ENCODE results near the gene VDR. TPM values are rescaled to one million over a fixed set of nuclear protein-coding genes. Genes with fewer than 3 reads are reported as not detected.

The VDR gene
- total RNA-seq, 1 experiment from 2014 or later = 22.3 TPM

- Mint-ChIP-seq H3K4me1 (ENCODE audit: insufficient read depth, unreplicated experiment) (peaks cover 20% of the 10 kb centered on the region), H3K36me3 (ENCODE audit: insufficient read depth, unreplicated experiment) (no peaks in the 10 kb centered on the region), H3K27me3 (ENCODE audit: insufficient read depth, unreplicated experiment) (no peaks in the 10 kb centered on the region), H3K4me3 (ENCODE audit: unreplicated experiment) (no peak overlapping the region), H3K27ac (ENCODE audit: low read depth, unreplicated experiment) (no peak overlapping the region), H3K9me3 (ENCODE audit: unreplicated experiment) (no peaks in the 10 kb centered on the region)
- DNase-seq (ENCODE audit: unreplicated experiment) = no peak
- intact Hi-C loops (cut with micrococcal nuclease) = no loop called here
- POLR2A ChIA-PET = interaction anchor here (0.6 kb wide), 1 partner anchor 123 kb away, joined by 3 read pairs; no protein-coding TSS in a partner anchor
- no peak for TF ChIP-seq CTCF (IDR thresholded peaks at IDR 0.05; ENCODE audit: unreplicated experiment)
- BruUV-seq (replicated peaks) = no TSS peak
- CTCF ChIA-PET = interaction anchor here (0.7 kb wide), 1 partner anchor 338 kb away, joined by 3 read pairs; no protein-coding TSS in a partner anchor
These were observed 37.2 kb upstream of the VDR start for GRCh38 chr12:47941871-47942613.

DNA sequence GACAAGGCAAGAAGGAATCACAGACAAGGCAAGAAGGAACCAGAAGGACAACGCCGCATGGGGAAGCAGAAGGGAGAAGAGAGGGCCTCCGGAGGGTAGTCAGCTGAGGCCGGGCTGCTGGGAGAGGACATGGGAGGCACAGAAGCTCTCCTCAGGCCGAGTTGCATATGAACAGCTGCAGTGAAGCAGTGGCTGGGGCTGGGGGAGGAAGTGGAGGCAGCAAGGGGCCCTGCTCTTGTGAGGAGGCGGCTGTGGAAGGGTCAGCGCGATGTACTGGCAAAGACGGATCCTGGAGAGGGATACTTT, 36.6 kb upstream of the VDR start:
- intact Hi-C loops (cut with micrococcal nuclease) = no loop called here
- TF ChIP-seq CTCF (IDR thresholded peaks at IDR 0.05; ENCODE audit: unreplicated experiment) = no peak
- DNase-seq (ENCODE audit: unreplicated experiment) = no peak
- BruUV-seq (replicated peaks) = no TSS peak
- no peaks in the 10 kb centered on the region for H3K9me3 Mint-ChIP-seq (ENCODE audit: unreplicated experiment)
- ChIA-PET CTCF (interaction anchor here (0.8 kb wide), 1 partner anchor 23 kb away, joined by 3 read pairs; no protein-coding TSS in a partner anchor), POLR2A (interaction anchor here (0.6 to 0.7 kb wide), 2 partner anchors 29 to 122 kb away, joined by 3 read pairs; no protein-coding TSS in a partner anchor)
- H3K27ac Mint-ChIP-seq (ENCODE audit: low read depth, unreplicated experiment) = no peak overlapping the region
- H3K4me1 Mint-ChIP-seq (ENCODE audit: insufficient read depth, unreplicated experiment) = peaks cover 14% of the 10 kb centered on the region
- H3K27me3 Mint-ChIP-seq (ENCODE audit: insufficient read depth, unreplicated experiment) = no peaks in the 10 kb centered on the region
- H3K36me3 Mint-ChIP-seq (ENCODE audit: insufficient read depth, unreplicated experiment) = no peaks in the 10 kb centered on the region
- H3K4me3 Mint-ChIP-seq (ENCODE audit: unreplicated experiment) = no peak overlapping the region

GRCh38 chr12:47940773-47941474, 36.1 kb upstream of the VDR start:
- intact Hi-C loops (cut with micrococcal nuclease) = no loop called here
- Mint-ChIP-seq H3K27me3 (ENCODE audit: insufficient read depth, unreplicated experiment) (no peaks in the 10 kb centered on the region), H3K36me3 (ENCODE audit: insufficient read depth, unreplicated experiment) (no peaks in the 10 kb centered on the region), H3K4me3 (ENCODE audit: unreplicated experiment) (no peak overlapping the region), H3K9me3 (ENCODE audit: unreplicated experiment) (no peaks in the 10 kb centered on the region), H3K4me1 (ENCODE audit: insufficient read depth, unreplicated experiment) (peaks cover 9% of the 10 kb centered on the region), H3K27ac (ENCODE audit: low read depth, unreplicated experiment) (no peak overlapping the region)
- BruUV-seq (replicated peaks) = no TSS peak
- ChIA-PET CTCF (interaction anchor here (0.8 kb wide), 2 partner anchors 9 to 23 kb away, joined by 3 read pairs; no protein-coding TSS in a partner anchor), POLR2A (interaction anchor here (0.6 to 0.7 kb wide), 2 partner anchors 28 to 122 kb away, joined by 3 read pairs; no protein-coding TSS in a partner anchor)
- no peak for TF ChIP-seq CTCF (IDR thresholded peaks at IDR 0.05; ENCODE audit: unreplicated experiment)
- no peak for DNase-seq (ENCODE audit: unreplicated experiment)

- TF ChIP-seq CTCF (IDR thresholded peaks at IDR 0.05; ENCODE audit: unreplicated experiment) = no peak
- BruUV-seq (replicated peaks) = no TSS peak
- H3K4me3 Mint-ChIP-seq (ENCODE audit: unreplicated experiment) = no peak overlapping the region
- no peaks in the 10 kb centered on the region for H3K27me3 Mint-ChIP-seq (ENCODE audit: insufficient read depth, unreplicated experiment)
- POLR2A ChIA-PET = no interaction called here
- CTCF ChIA-PET = interaction anchor here (0.6 to 0.8 kb wide), 2 partner anchors 8 to 230 kb away, joined by 3 read pairs; no protein-coding TSS in a partner anchor
- intact Hi-C loops (cut with micrococcal nuclease) = no loop called here
- H3K27ac Mint-ChIP-seq (ENCODE audit: low read depth, unreplicated experiment) = no peak overlapping the region
- no peaks in the 10 kb centered on the region for H3K36me3 Mint-ChIP-seq (ENCODE audit: insufficient read depth, unreplicated experiment)
- H3K9me3 Mint-ChIP-seq (ENCODE audit: unreplicated experiment) = no peaks in the 10 kb centered on the region
- peaks cover 6% of the 10 kb centered on the region for H3K4me1 Mint-ChIP-seq (ENCODE audit: insufficient read depth, unreplicated experiment)
- DNase-seq (ENCODE audit: unreplicated experiment) = no peak
These were observed 34.3 kb upstream of the VDR start for GRCh38 chr12:47939009-47939601.
